DND-41 (cell line): ENCODE results near the gene LRP8.

Experiments
- EZH2 ChIP-seq: IDR thresholded peaks from 3 replicates; pipeline ENCODE4 v1.6.1; 2012; ENCODE audit warnings: borderline replicate concordance, low read depth, mild to moderate bottlenecking, moderate library complexity, low read length, inconsistent platforms; ENCODE audit not compliant: severe bottlenecking
- TF ChIP-seq, protein P1 (sequence below): IDR thresholded peaks from 2 replicates; pipeline ENCODE4 v1.5.1; 2012; ENCODE audit warnings: borderline replicate concordance, low read length, moderate library complexity, mild to moderate bottlenecking; ENCODE audit not compliant: poor library complexity, severe bottlenecking; ENCODE audit errors: extremely low read depth

DNA sequence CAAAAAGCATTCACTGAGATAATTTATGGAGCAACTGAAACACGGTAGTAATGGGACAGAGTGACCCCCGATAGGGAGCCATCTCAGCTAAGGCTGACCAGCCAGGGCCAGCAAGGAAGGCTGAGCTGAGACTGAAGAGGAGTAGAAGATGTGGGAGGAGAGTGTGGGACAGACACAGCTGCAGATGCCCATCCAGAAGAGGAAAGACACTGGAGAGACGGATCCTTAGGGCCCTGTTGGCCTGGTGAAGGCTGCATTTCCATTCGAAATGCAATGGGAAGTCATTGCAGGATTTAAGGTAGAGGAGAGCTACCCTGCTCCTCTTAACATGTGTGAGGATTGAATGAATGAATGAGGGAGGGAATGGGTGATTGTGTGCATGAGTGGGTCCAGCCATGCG, 44.0 kb upstream of the LRP8 start:
- TF ChIP-seq, protein P1, sequence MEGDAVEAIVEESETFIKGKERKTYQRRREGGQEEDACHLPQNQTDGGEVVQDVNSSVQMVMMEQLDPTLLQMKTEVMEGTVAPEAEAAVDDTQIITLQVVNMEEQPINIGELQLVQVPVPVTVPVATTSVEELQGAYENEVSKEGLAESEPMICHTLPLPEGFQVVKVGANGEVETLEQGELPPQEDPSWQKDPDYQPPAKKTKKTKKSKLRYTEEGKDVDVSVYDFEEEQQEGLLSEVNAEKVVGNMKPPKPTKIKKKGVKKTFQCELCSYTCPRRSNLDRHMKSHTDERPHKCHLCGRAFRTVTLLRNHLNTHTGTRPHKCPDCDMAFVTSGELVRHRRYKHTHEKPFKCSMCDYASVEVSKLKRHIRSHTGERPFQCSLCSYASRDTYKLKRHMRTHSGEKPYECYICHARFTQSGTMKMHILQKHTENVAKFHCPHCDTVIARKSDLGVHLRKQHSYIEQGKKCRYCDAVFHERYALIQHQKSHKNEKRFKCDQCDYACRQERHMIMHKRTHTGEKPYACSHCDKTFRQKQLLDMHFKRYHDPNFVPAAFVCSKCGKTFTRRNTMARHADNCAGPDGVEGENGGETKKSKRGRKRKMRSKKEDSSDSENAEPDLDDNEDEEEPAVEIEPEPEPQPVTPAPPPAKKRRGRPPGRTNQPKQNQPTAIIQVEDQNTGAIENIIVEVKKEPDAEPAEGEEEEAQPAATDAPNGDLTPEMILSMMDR = no peak
- TF ChIP-seq EZH2 = no peak
